H9 (cell line): Measurements from ENCODE around the gene C3orf20. TPM values are rescaled to one million over a fixed set of nuclear protein-coding genes. Genes with fewer than 3 reads are reported as not detected.

Experiments used
- DNase-seq: peaks from one replicate; pipeline ENCODE4 v3.0.0-alpha.2; 2017
- H2AFZ ChIP-seq: one replicate; pipeline ENCODE4 v1.6.1; 2013; ENCODE audit warnings: mild to moderate bottlenecking, low read length, control low read depth, moderate library complexity
- H2AK5ac ChIP-seq: 2 replicates; pipeline ENCODE4 v1.6.1; 2013; ENCODE audit warnings: low read length, control low read depth, mixed read lengths; ENCODE audit not compliant: insufficient read length
- H2BK120ac ChIP-seq: one replicate; pipeline ENCODE4 v1.6.1; 2013; ENCODE audit warnings: low read depth, mild to moderate bottlenecking, low read length, control low read depth, inconsistent platforms; ENCODE audit not compliant: poor library complexity, severe bottlenecking
- H2BK12ac ChIP-seq: 2 replicates; pipeline ENCODE4 v1.6.1; 2013; ENCODE audit warnings: low read length, control low read depth, mixed read lengths, low read depth; ENCODE audit not compliant: insufficient read length
- H2BK15ac ChIP-seq: 2 replicates; pipeline ENCODE4 v1.6.1; 2013; ENCODE audit warnings: low read depth, low read length, control low read depth
- H2BK20ac ChIP-seq: one replicate; pipeline ENCODE4 v1.6.1; 2013; ENCODE audit warnings: low read depth, mild to moderate bottlenecking, low read length, control low read depth, inconsistent platforms; ENCODE audit not compliant: poor library complexity, severe bottlenecking
- H2BK5ac ChIP-seq: 2 replicates; pipeline ENCODE4 v1.6.1; 2013; ENCODE audit warnings: low read length, control low read depth, mixed read lengths; ENCODE audit not compliant: insufficient read length
- H3K14ac ChIP-seq: 2 replicates; pipeline ENCODE4 v1.6.1; 2013; ENCODE audit warnings: low read length, control low read depth; ENCODE audit not compliant: insufficient read depth
- H3K18ac ChIP-seq: 2 replicates; pipeline ENCODE4 v1.6.1; 2013; ENCODE audit warnings: low read depth, mild to moderate bottlenecking, mixed read lengths, low read length, control low read depth; ENCODE audit not compliant: insufficient read length
- H3K23ac ChIP-seq: 2 replicates; pipeline ENCODE4 v1.6.1; 2013; ENCODE audit warnings: low read length, control low read depth, mixed read lengths, low read depth; ENCODE audit not compliant: insufficient read length
- H3K23me2 ChIP-seq: 2 replicates; pipeline ENCODE4 v1.6.1; 2013; ENCODE audit warnings: low read depth, mild to moderate bottlenecking, mixed read lengths, low read length, control low read depth; ENCODE audit not compliant: insufficient read length, poor library complexity, severe bottlenecking
- H3K27ac ChIP-seq: 2 replicates; pipeline ENCODE4 v1.5.1; 2013; ENCODE audit warnings: low read length, control low read depth, mixed read lengths, low read depth; ENCODE audit not compliant: insufficient read length
- H3K27me3 ChIP-seq: 2 replicates; pipeline ENCODE4 v1.6.1; 2013; ENCODE audit warnings: low read length, control low read depth, inconsistent platforms; ENCODE audit not compliant: insufficient read depth
- H3K4ac ChIP-seq: 2 replicates; pipeline ENCODE4 v1.6.1; 2013; ENCODE audit warnings: low read depth, mild to moderate bottlenecking, control low read depth, inconsistent platforms, low read length, moderate library complexity
- H3K4me1 ChIP-seq: 2 replicates; pipeline ENCODE4 v1.6.1; 2013; ENCODE audit warnings: low read length, control low read depth, inconsistent platforms; ENCODE audit not compliant: insufficient read depth
- H3K4me2 ChIP-seq: 2 replicates; pipeline ENCODE4 v1.6.1; 2013; ENCODE audit warnings: low read length, control low read depth, mixed read lengths; ENCODE audit not compliant: insufficient read length, insufficient read depth
- H3K56ac ChIP-seq: 2 replicates; pipeline ENCODE4 v1.6.1; 2013; ENCODE audit warnings: low read depth, mild to moderate bottlenecking, mixed read lengths, low read length, control low read depth; ENCODE audit not compliant: insufficient read length
- H3K79me1 ChIP-seq: 2 replicates; pipeline ENCODE4 v1.6.1; 2013; ENCODE audit warnings: low read depth, mild to moderate bottlenecking, moderate library complexity, low read length, control low read depth, inconsistent platforms; ENCODE audit not compliant: insufficient read depth, poor library complexity, severe bottlenecking
- H3K79me2 ChIP-seq: 2 replicates; pipeline ENCODE4 v1.6.1; 2013; ENCODE audit warnings: low read length, control low read depth, inconsistent platforms; ENCODE audit not compliant: insufficient read depth
- H3K9ac ChIP-seq: 2 replicates; pipeline ENCODE4 v1.6.1; 2013; ENCODE audit warnings: low read length, control low read depth, mixed read lengths; ENCODE audit not compliant: insufficient read length; ENCODE audit errors: extremely low read depth
- H3K9me3 ChIP-seq: one replicate; pipeline ENCODE4 v1.6.1; 2013; ENCODE audit warnings: low read depth, low read length, inconsistent platforms; ENCODE audit not compliant: control insufficient read depth
- H3T11ph ChIP-seq: one replicate; pipeline ENCODE4 v1.6.1; 2013; ENCODE audit warnings: mild to moderate bottlenecking, low read length, control low read depth, inconsistent platforms
- H4K20me1 ChIP-seq: one replicate; pipeline ENCODE4 v1.6.1; 2013; ENCODE audit not compliant: control insufficient read depth, insufficient read length, insufficient read depth
- H4K5ac ChIP-seq: 2 replicates; pipeline ENCODE4 v1.6.1; 2013; ENCODE audit warnings: low read depth, mild to moderate bottlenecking, mixed read lengths, low read length, control low read depth; ENCODE audit not compliant: insufficient read length
- H4K8ac ChIP-seq: replicated peaks from 2 replicates; pipeline ENCODE4 v1.6.1; 2013; ENCODE audit warnings: low read length, control low read depth, mixed read lengths, low read depth; ENCODE audit not compliant: insufficient read length
- H4K91ac ChIP-seq: 2 replicates; pipeline ENCODE4 v1.6.1; 2013; ENCODE audit warnings: low read depth, mild to moderate bottlenecking, moderate library complexity, mixed read lengths, low read length, control low read depth; ENCODE audit not compliant: insufficient read length
- H3K27ac Mint-ChIP-seq, 3 experiments: 2 replicates in 2 of 3; 3 replicates in 1 of 3; pipeline ENCODE4 v1.8.0; 2020 to 2021; ENCODE audit warnings: mixed read lengths in 3 of 3, mild to moderate bottlenecking in 1 of 3, moderate library complexity in 1 of 3
- H3K27me3 Mint-ChIP-seq: 2 replicates; pipeline ENCODE4 v1.8.0; 2021; ENCODE audit warnings: low read depth, mild to moderate bottlenecking, moderate library complexity, mixed read lengths
- H3K36me3 Mint-ChIP-seq, 3 experiments: 2 replicates in 2 of 3; 3 replicates in 1 of 3; pipeline ENCODE4 v1.8.0; 2020 to 2021; ENCODE audit warnings: low read depth in 3 of 3, mixed read lengths in 3 of 3; ENCODE audit not compliant: insufficient read depth in 1 of 3
- H3K4me1 Mint-ChIP-seq, 2 experiments: 2 replicates each; pipeline ENCODE4 v1.8.0; 2020; ENCODE audit warnings: mixed read lengths in 2 of 2
- H3K4me3 Mint-ChIP-seq, 2 experiments: 2 replicates in 1 of 2; 3 replicates in 1 of 2; pipeline ENCODE4 v1.8.0; 2020 to 2021; ENCODE audit warnings: mild to moderate bottlenecking in 2 of 2, mixed read lengths in 2 of 2, moderate library complexity in 1 of 2
- H3K9me3 Mint-ChIP-seq, 2 experiments: 2 replicates in 1 of 2; 3 replicates in 1 of 2; pipeline ENCODE4 v1.8.0; 2020; ENCODE audit warnings: mild to moderate bottlenecking in 2 of 2, mixed read lengths in 2 of 2, moderate library complexity in 1 of 2
- CTCF ChIP-seq: fragments of 200-600 bp; sonication (generic); conservative IDR thresholded peaks from 3 replicates; pipeline ENCODE4 v1.8.0; 2021; ENCODE audit warnings: antibody characterized with exemption, mild to moderate bottlenecking
- WGBS: extraction: QIAGEN DNeasy Blood & Tissue Kit; methylation state at CpG from one replicate; pipeline ENCODE4 v1.1.7; 2013; ENCODE audit warnings: missing lambda C conversion rate, low lambda C conversion rate, mixed read lengths; ENCODE audit not compliant: insufficient read length; ENCODE audit errors: extremely low coverage; 5-methylcytosine and 5-hydroxymethylcytosine counted together
- total RNA-seq: library from RNA; stranded (reverse); gene quantifications from 2 replicates; pipeline ENCODE4 v1.2.1, GENCODE V29; 2021

The C3orf20 gene
- total RNA-seq, 1 experiment from 2014 or later = not detected

DNA sequence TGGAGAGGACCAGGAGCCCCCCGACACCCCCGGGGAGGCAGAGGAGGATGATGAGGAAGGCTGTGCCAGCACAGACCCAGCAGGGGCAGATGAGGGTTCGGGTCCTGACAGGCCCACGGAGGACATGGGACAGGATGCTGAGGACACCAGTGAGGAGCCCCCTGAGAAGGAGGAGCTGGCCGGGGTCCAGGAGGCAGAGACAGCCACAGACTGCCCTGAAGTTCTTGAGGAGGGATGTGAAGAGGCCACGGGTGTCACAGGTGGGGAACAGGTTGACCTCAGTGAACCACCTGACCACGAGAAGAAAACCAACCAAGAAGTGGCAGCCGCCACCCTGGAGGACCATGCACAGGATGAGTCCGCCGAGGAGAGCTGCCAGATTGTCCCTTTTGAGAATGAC is 144.7 kb downstream of the C3orf20 start:
- Histone ChIP-seq H3K18ac (no peak overlapping the region), H3K9me3 (no peaks in the 10 kb centered on the region), H3K23me2 (no peaks in the 10 kb centered on the region), H2BK120ac (no peak overlapping the region), H2BK20ac (no peak overlapping the region), H3K79me1 (no peaks in the 10 kb centered on the region), H2BK12ac (no peak overlapping the region), H3T11ph (no peak overlapping the region), H3K27ac (no peak overlapping the region), H2AK5ac (no peak overlapping the region), H3K14ac (no peak overlapping the region), H3K9ac (no peak overlapping the region), H4K5ac (no peak overlapping the region), H2AFZ (no peak overlapping the region), H3K4me1 (no peaks in the 10 kb centered on the region; the same call in 1 of the 2 replicates), H4K8ac (no peak overlapping the region), H3K4ac (no peak overlapping the region), H2BK15ac (no peak overlapping the region), H3K56ac (no peak overlapping the region), H3K79me2 (no peaks in the 10 kb centered on the region), H2BK5ac (no peak overlapping the region), H4K20me1 (no peaks in the 10 kb centered on the region), H3K4me2 (no peak overlapping the region), H3K27me3 (no peaks in the 10 kb centered on the region), H4K91ac (no peak overlapping the region), H3K23ac (no peak overlapping the region)
- no peak overlapping the region; a peak in 1 of 5 replicates for H3K4me3 Mint-ChIP-seq
- TF ChIP-seq CTCF = no peak
- peaks cover 15 to 25% of the 10 kb centered on the region in 2 experiments for H3K4me1 Mint-ChIP-seq
- DNase-seq = no peak
- H3K9me3 Mint-ChIP-seq = no peaks in the 10 kb centered on the region
- no peak overlapping the region for H3K27ac Mint-ChIP-seq
- no CpG with 5 or more reads among the region's 10 CpGs for WGBS
- peaks cover 7% of the 10 kb centered on the region for H3K27me3 Mint-ChIP-seq
- peaks cover 6 to 16% (median 10%) of the 10 kb centered on the region in 3 experiments; a peak in 6 of 7 replicates for H3K36me3 Mint-ChIP-seq
